Ovary (tissue), 3 donors: ENCODE measurements around the gene RARA.

Source experiments
- POLR2A ChIP-seq: fragments of 450-650 bp; IDR thresholded peaks from one replicate; pipeline ENCODE4 v1.6.1; 2017; ENCODE audit warnings: antibody characterized with exemption, mild to moderate bottlenecking, moderate library complexity
- TF ChIP-seq, protein P1 (sequence below), 3 donors: fragments of 450-650 bp in 2 of 3; fragments of 200-600 bp in 1 of 3; IDR thresholded peaks; one replicate each; pipeline versions ENCODE4 v1.5.1 to v1.8.0; 2016 to 2022; ENCODE audit warnings: antibody characterized with exemption in 3 of 3, mild to moderate bottlenecking in 1 of 3
- donor health status: DM: no; HTN: no; CAD: no.

DNA sequence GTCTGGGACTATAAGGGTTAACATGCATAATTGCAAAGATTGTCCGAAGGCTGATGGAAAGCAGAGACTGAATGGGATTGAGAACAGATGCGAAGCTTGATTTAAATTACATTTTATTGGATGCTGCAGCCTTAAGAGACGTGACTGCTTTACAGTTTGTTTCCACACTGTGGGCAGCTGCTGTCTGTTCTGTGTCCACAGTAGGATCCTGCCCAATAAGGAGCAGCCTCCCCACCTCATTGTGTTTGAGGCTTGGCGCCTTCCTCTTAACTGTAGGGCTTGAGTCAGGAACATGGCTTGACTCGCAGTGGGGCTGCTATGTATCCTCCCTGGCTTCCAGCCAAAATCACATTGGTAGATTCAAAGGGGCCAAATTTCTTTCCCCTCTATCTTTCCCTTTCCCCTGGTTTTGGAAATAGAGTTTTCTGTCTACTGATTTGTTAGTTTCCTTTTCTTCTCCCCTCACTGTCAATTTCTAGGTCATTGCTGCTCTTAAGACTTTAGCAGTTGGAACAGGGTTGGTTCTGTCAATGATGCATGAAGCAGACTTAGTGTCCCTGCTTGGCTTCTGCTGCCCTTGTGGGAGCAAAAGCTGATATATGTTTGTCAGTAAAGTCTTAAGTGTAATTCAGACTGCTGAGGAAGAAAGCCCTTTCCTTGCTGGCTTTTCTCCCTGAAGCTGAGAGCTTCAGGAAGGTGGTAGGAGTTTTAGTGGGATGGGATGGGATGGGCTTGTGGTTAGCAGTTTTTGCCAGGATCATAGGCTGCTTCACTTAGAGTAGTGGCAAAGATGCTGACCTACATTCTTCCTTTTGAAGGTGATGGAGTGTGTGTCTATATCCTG is 5.0 kb upstream of the RARA start:
- TF ChIP-seq POLR2A: no peak
- TF ChIP-seq, protein P1, sequence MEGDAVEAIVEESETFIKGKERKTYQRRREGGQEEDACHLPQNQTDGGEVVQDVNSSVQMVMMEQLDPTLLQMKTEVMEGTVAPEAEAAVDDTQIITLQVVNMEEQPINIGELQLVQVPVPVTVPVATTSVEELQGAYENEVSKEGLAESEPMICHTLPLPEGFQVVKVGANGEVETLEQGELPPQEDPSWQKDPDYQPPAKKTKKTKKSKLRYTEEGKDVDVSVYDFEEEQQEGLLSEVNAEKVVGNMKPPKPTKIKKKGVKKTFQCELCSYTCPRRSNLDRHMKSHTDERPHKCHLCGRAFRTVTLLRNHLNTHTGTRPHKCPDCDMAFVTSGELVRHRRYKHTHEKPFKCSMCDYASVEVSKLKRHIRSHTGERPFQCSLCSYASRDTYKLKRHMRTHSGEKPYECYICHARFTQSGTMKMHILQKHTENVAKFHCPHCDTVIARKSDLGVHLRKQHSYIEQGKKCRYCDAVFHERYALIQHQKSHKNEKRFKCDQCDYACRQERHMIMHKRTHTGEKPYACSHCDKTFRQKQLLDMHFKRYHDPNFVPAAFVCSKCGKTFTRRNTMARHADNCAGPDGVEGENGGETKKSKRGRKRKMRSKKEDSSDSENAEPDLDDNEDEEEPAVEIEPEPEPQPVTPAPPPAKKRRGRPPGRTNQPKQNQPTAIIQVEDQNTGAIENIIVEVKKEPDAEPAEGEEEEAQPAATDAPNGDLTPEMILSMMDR (IDR thresholded peaks at IDR 0.05): no peak
